IMR-90 (cell line): ENCODE data around the gene HAVCR1. TPM values are rescaled to one million over a fixed set of nuclear protein-coding genes. Genes with fewer than 3 reads are reported as not detected.

Experiments used
- ATAC-seq: fragments of 200-7000 bp; cut with Tn5 transposase; 2 replicates; pipeline ENCODE4 v1.9.1; 2020; ENCODE audit warnings: low read depth, mild to moderate bottlenecking, moderate library complexity
- BruUV-seq: library from RNA; stranded (reverse); fragments of 400-500 nt; replicated peaks from 2 replicates; lab custom pipeline; 2021; lab: Mats Ljungman, UMichigan
- CTCF ChIA-PET: fragments of 300-600 bp; formaldehyde crosslinking; extraction: SDS; loops from one replicate; lab custom pipeline; 2021; ENCODE audit warnings: antibody characterized with exemption; lab: Yijun Ruan, JAX
- POLR2A ChIA-PET: fragments of 300-600 bp; sonication (Branson Sonifier 250); formaldehyde crosslinking; loops from one replicate; lab custom pipeline; 2022; ENCODE audit warnings: antibody characterized with exemption; ENCODE audit not compliant: unreplicated experiment; lab: Charles Lee
- DNase-seq: peaks from one replicate; pipeline ENCODE4 v3.0.0; 2013
- H2AFZ ChIP-seq: replicated peaks from 2 replicates; pipeline ENCODE3; 2013; ENCODE audit warnings: low read length, mild to moderate bottlenecking; ENCODE audit not compliant: poor library complexity
- H2AK5ac ChIP-seq: 2 replicates; pipeline ENCODE4 v1.6.1; 2013; ENCODE audit warnings: low read depth, low read length, inconsistent platforms
- H2AK9ac ChIP-seq: replicated peaks from 2 replicates; pipeline ENCODE3; 2013; ENCODE audit warnings: mild to moderate bottlenecking, low read depth, low read length, moderate library complexity; ENCODE audit not compliant: poor library complexity
- H2BK120ac ChIP-seq: 2 replicates; pipeline ENCODE4 v1.6.1; 2013; ENCODE audit warnings: low read depth, low read length, inconsistent platforms
- H2BK15ac ChIP-seq: 3 replicates; pipeline ENCODE4 v1.6.1; 2013; ENCODE audit warnings: low read depth, low read length, inconsistent platforms
- H2BK20ac ChIP-seq: 2 replicates; pipeline ENCODE4 v1.6.1; 2013; ENCODE audit warnings: low read depth, mild to moderate bottlenecking, inconsistent platforms, low read length, moderate library complexity
- H2BK5ac ChIP-seq: 2 replicates; pipeline ENCODE4 v1.6.1; 2013; ENCODE audit warnings: mild to moderate bottlenecking, low read depth, low read length, inconsistent platforms; ENCODE audit not compliant: poor library complexity, severe bottlenecking
- H3K14ac ChIP-seq: replicated peaks from 2 replicates; pipeline ENCODE4 v1.6.1; 2013; ENCODE audit warnings: low read depth, low read length, inconsistent platforms
- H3K18ac ChIP-seq: 2 replicates; pipeline ENCODE4 v1.6.1; 2013; ENCODE audit warnings: low read depth, low read length, control low read depth
- H3K23ac ChIP-seq: 2 replicates; pipeline ENCODE4 v1.6.1; 2013; ENCODE audit warnings: low read depth, low read length, inconsistent platforms
- H3K27ac ChIP-seq: 2 replicates; pipeline ENCODE4 v1.5.1; 2013; ENCODE audit warnings: mild to moderate bottlenecking, control low read depth, low read length; ENCODE audit not compliant: insufficient read depth
- H3K27me3 ChIP-seq: 2 replicates; pipeline ENCODE4 v1.6.1; 2013; ENCODE audit warnings: low read length; ENCODE audit not compliant: control insufficient read depth, insufficient read depth
- H3K36me3 ChIP-seq: 2 replicates; pipeline ENCODE4 v1.6.1; 2013; ENCODE audit warnings: low read length, mixed read lengths; ENCODE audit not compliant: control insufficient read depth, insufficient read depth
- H3K4ac ChIP-seq: 2 replicates; pipeline ENCODE4 v1.6.1; 2013; ENCODE audit warnings: low read depth, low read length, inconsistent platforms
- H3K4me1 ChIP-seq: 2 replicates; pipeline ENCODE4 v1.6.1; 2013; ENCODE audit warnings: low read length, mixed read lengths; ENCODE audit not compliant: control insufficient read depth, insufficient read depth
- H3K4me2 ChIP-seq: 2 replicates; pipeline ENCODE4 v1.6.1; 2013; ENCODE audit warnings: low read depth, mild to moderate bottlenecking, control low read depth, low read length, moderate library complexity
- H3K4me3 ChIP-seq: 2 replicates; pipeline ENCODE4 v1.5.1; 2013; ENCODE audit warnings: low read depth, mild to moderate bottlenecking, control low read depth, low read length, moderate library complexity; ENCODE audit not compliant: insufficient read depth
- H3K56ac ChIP-seq: 2 replicates; pipeline ENCODE4 v1.6.1; 2013; ENCODE audit warnings: low read length, inconsistent platforms; ENCODE audit not compliant: insufficient read depth; ENCODE audit errors: extremely low read depth
- H3K79me1 ChIP-seq, 2 experiments: 2 replicates each; pipeline ENCODE4 v1.6.1; 2013; ENCODE audit warnings: low read length in 2 of 2, inconsistent platforms in 1 of 2, low read depth in 1 of 2
- H3K9ac ChIP-seq: 2 replicates; pipeline ENCODE4 v1.6.1; 2013; ENCODE audit warnings: low read depth, low read length, control low read depth
- H3K9me1 ChIP-seq: 2 replicates; pipeline ENCODE4 v1.6.1; 2013; ENCODE audit warnings: low read length, inconsistent platforms; ENCODE audit not compliant: insufficient read depth
- H3K9me3 ChIP-seq: 2 replicates; pipeline ENCODE4 v1.6.1; 2013; ENCODE audit warnings: low read length; ENCODE audit not compliant: control insufficient read depth, insufficient read depth
- H4K20me1 ChIP-seq: 2 replicates; pipeline ENCODE4 v1.6.1; 2013; ENCODE audit warnings: low read length, inconsistent platforms; ENCODE audit not compliant: insufficient read depth
- H4K5ac ChIP-seq: 2 replicates; pipeline ENCODE4 v1.6.1; 2013; ENCODE audit warnings: mild to moderate bottlenecking, low read depth, low read length, control low read depth
- H4K8ac ChIP-seq, 2 experiments: 2 replicates each; pipeline ENCODE4 v1.6.1; 2013; ENCODE audit warnings: low read depth in 2 of 2, low read length in 2 of 2, control low read depth in 1 of 2, inconsistent platforms in 1 of 2
- H4K91ac ChIP-seq: 2 replicates; pipeline ENCODE4 v1.6.1; 2013; ENCODE audit warnings: low read depth, low read length, inconsistent platforms; ENCODE audit not compliant: insufficient read depth
- BHLHE40 ChIP-seq: fragments of 150-350 bp; IDR thresholded peaks from 2 replicates; pipeline ENCODE4 v1.6.1; 2016; ENCODE audit warnings: mild to moderate bottlenecking, low read depth, low read length
- CTCF ChIP-seq: conservative IDR thresholded peaks from 2 replicates; pipeline ENCODE4 v1.5.1; 2012; ENCODE audit warnings: mild to moderate bottlenecking, low read depth, low read length, improper control_type of control experiment
- FOS ChIP-seq: fragments of 150-350 bp; IDR thresholded peaks from 2 replicates; pipeline ENCODE4 v1.6.1; 2016; ENCODE audit warnings: low read depth, low read length
- MAZ ChIP-seq: IDR thresholded peaks from 2 replicates; pipeline ENCODE4 v1.6.1; 2012; ENCODE audit warnings: low read depth, mild to moderate bottlenecking, low read length, improper control_type of control experiment, moderate library complexity, borderline replicate concordance
- MXI1 ChIP-seq: IDR thresholded peaks from 2 replicates; pipeline ENCODE4 v1.6.1; 2012; ENCODE audit warnings: low read depth, mild to moderate bottlenecking, low read length, moderate library complexity, borderline replicate concordance
- NFE2L2 ChIP-seq: fragments of 150-350 bp; IDR thresholded peaks from 2 replicates; pipeline ENCODE4 v1.6.1; 2016; ENCODE audit warnings: low read depth, mild to moderate bottlenecking, low read length
- POLR2A ChIP-seq: IDR thresholded peaks from 2 replicates; pipeline ENCODE4 v1.6.1; 2012; ENCODE audit warnings: mild to moderate bottlenecking, low read depth, low read length
- RAD21 ChIP-seq: IDR thresholded peaks from 2 replicates; pipeline ENCODE4 v1.6.1; 2012; ENCODE audit warnings: low read length, improper control_type of control experiment
- RFX5 ChIP-seq: IDR thresholded peaks from 2 replicates; pipeline ENCODE4 v1.8.0; 2012; ENCODE audit warnings: low read depth, mild to moderate bottlenecking, low read length, moderate library complexity
- SMC3 ChIP-seq: fragments of 150-350 bp; IDR thresholded peaks from 2 replicates; pipeline ENCODE4 v1.6.1; 2016; ENCODE audit warnings: low read depth, mild to moderate bottlenecking, antibody characterized with exemption, low read length, moderate library complexity
- WGBS, 2 experiments: methylation state at CpG; one replicate each; pipeline versions ENCODE4 v1.1.5 to v1.1.7; 2013; ENCODE audit warnings: missing lambda C conversion rate in 2 of 2; ENCODE audit not compliant: insufficient read length in 1 of 2; ENCODE audit errors: extremely low coverage in 2 of 2; 5-methylcytosine and 5-hydroxymethylcytosine counted together
- dilution Hi-C: fragments of 300-500 bp; cut with HindIII; formaldehyde crosslinking; loops from one replicate; pipeline ENCODE4 v1.14.3; 2018; ENCODE audit warnings: low sequenced_read_pairs; ENCODE audit not compliant: unreplicated experiment
- in situ Hi-C: fragments of 300-500 bp; cut with MboI; formaldehyde crosslinking; loops from 3 replicates; pipeline ENCODE4 v1.14.3; 2019; ENCODE audit warnings: low sequenced_read_pairs, inconsistent platforms, mixed read lengths
- intact Hi-C: fragments of 100-400 bp; cut with micrococcal nuclease; formaldehyde crosslinking; loops from 2 replicates; pipeline ENCODE4 v1.10.0; 2022
- polyA plus RNA-seq, 3 experiments: library from polyadenylated mRNA; depleted of rRNA; stranded (reverse); fragments of >200 nt; gene quantifications; 2 replicates each; pipeline ENCODE4 v1.2.3, GENCODE V29; 2012; ENCODE audit warnings: low replicate concordance in 1 of 3
- total RNA-seq: library from RNA; depleted of rRNA; stranded (reverse); fragments of >200 nt; gene quantifications from 2 replicates; pipeline ENCODE4 v1.2.3, GENCODE V29; 2012

Gene HAVCR1
- total and polyA plus RNA-seq, 2 of the 4 experiments (the other 2 are of a cell fraction): not detected

GRCh38 chr5:157050050-157050449 lies 8.9 kb downstream of the HAVCR1 start:
- ChIA-PET CTCF (interaction anchor here (1.2 kb wide), 1 partner anchor 64 kb away, joined by 3 read pairs; no protein-coding TSS in a partner anchor), POLR2A (no interaction called here)
- Histone ChIP-seq H3K27me3 (no peaks in the 10 kb centered on the region), H2AK9ac (no peak overlapping the region), H2BK15ac (no peak overlapping the region), H4K20me1 (no peaks in the 10 kb centered on the region), H3K9me1 (no peaks in the 10 kb centered on the region), H3K9ac (no peak overlapping the region), H3K4me1 (no peaks in the 10 kb centered on the region), H3K23ac (no peak overlapping the region), H3K4me3 (no peak overlapping the region), H3K9me3 (peaks cover 2% of the 10 kb centered on the region; the same call in 1 of the 2 replicates), H3K79me1 (no peaks in the 10 kb centered on the region), H3K56ac (no peak overlapping the region), H2BK20ac (no peak overlapping the region), H3K18ac (no peak overlapping the region), H3K4ac (no peak overlapping the region), H2AFZ (no peak overlapping the region), H2AK5ac (no peak overlapping the region), H3K36me3 (no peaks in the 10 kb centered on the region), H4K8ac (no peak overlapping the region), H3K4me2 (no peak overlapping the region), H4K91ac (no peak overlapping the region), H4K5ac (no peak overlapping the region), H3K27ac (no peak overlapping the region), H3K14ac (no peak overlapping the region), H2BK5ac (no peak overlapping the region), H2BK120ac (no peak overlapping the region)
- WGBS, 2 experiments: 40% methylated on average over 1 of the region's 5 CpGs; no CpG with 5 or more reads in 1 of the 2 experiments
- no TSS peak for BruUV-seq
- dilution Hi-C loops: no loop called here
- no peak for ATAC-seq
- DNase-seq: no peak
- intact Hi-C loops: no loop called here
- TF ChIP-seq POLR2A (no peak), CTCF (no peak), FOS (no peak), BHLHE40 (no peak), MAZ (no peak), NFE2L2 (no peak), RAD21 (no peak), RFX5 (no peak), SMC3 (no peak), MXI1 (no peak)
- in situ Hi-C loops: no loop called here
